Tibial nerve (tissue), 4 donors: Measurements from ENCODE around the gene IPO13. TPM values are rescaled to one million over a fixed set of nuclear protein-coding genes. Genes with fewer than 3 reads are reported as not detected.

Experiments
- DNase-seq, 2 donors: peaks; one replicate each; pipeline ENCODE4 v3.0.0-alpha.2; 2019; ENCODE audit warnings: low spot score in 2 of 2
- H3K27ac ChIP-seq, 4 donors: fragments of 200-600 bp; sonication (generic) in 3 of 4; one replicate each; pipeline ENCODE4 v1.5.1; 2017 to 2019; ENCODE audit warnings: mild to moderate bottlenecking in 1 of 4
- H3K27me3 ChIP-seq, 2 donors: fragments of 200-600 bp; sonication (generic) in 1 of 2; one replicate each; pipeline versions ENCODE4 v1.5.1 to v1.6.0; 2017 to 2019
- H3K36me3 ChIP-seq, 3 donors: fragments of 200-600 bp; sonication (generic); one replicate each; pipeline ENCODE4 v1.5.1; 2018 to 2019
- H3K4me1 ChIP-seq, 4 donors: fragments of 200-600 bp; sonication (generic) in 3 of 4; one replicate each; pipeline ENCODE4 v1.5.1; 2017 to 2019
- H3K4me3 ChIP-seq, 4 donors: fragments of 200-600 bp; sonication (generic) in 3 of 4; one replicate each; pipeline ENCODE4 v1.5.1; 2017 to 2019; ENCODE audit warnings: mild to moderate bottlenecking in 1 of 4, moderate library complexity in 1 of 4
- H3K9me3 ChIP-seq, 4 donors: fragments of 200-600 bp; sonication (generic) in 3 of 4; one replicate each; pipeline ENCODE4 v1.5.1; 2017 to 2019
- CTCF ChIP-seq, 5 experiments: fragments of 200-600 bp in 3 of 5; fragments of 450-650 bp in 2 of 5; sonication (generic) in 3 of 5; IDR thresholded peaks; one replicate each; pipeline ENCODE4 v1.5.1; 2016 to 2019; ENCODE audit warnings: antibody characterized with exemption in 5 of 5, mild to moderate bottlenecking in 3 of 5, moderate library complexity in 2 of 5
- EP300 ChIP-seq, 2 donors: sonication (generic); formaldehyde crosslinking; IDR thresholded peaks; one replicate each; pipeline ENCODE4 v1.6.1; 2017; ENCODE audit warnings: antibody characterized with exemption in 2 of 2, mild to moderate bottlenecking in 1 of 2
- POLR2A ChIP-seq, 2 donors: fragments of 450-650 bp; IDR thresholded peaks; one replicate each; pipeline ENCODE4 v1.6.1; 2017; ENCODE audit warnings: antibody characterized with exemption in 2 of 2, mild to moderate bottlenecking in 2 of 2, moderate library complexity in 2 of 2
- WGBS, 2 donors: methylation state at CpG; one replicate each; pipeline ENCODE4 v1.1.5; 2018; 5-methylcytosine and 5-hydroxymethylcytosine counted together
- total RNA-seq, 4 donors: library from RNA; depleted of rRNA; stranded (reverse); fragments of >200 nt; gene quantifications; one replicate each; pipeline ENCODE4 v1.1.0, GENCODE V29; 2016

The IPO13 gene
- 10 to 100 TPM; 27.8 to 41.1 (median 31.2) TPM for total RNA-seq

- Histone ChIP-seq H3K27ac (peak within 1 kb of the TSS; percentile 75 to 97 (median 94)), H3K9me3 (no peaks in the 10 kb centered on the region), H3K36me3 (peaks cover 0 to 22% (median 5%) of the 10 kb centered on the region in 3 donors), H3K4me1 (peaks cover 0 to 43% (median 24%) of the 10 kb centered on the region in 4 donors), H3K27me3 (no peaks in the 10 kb centered on the region), H3K4me3 (peak within 1 kb of the TSS; percentile 44 to 79 (median 62))
- WGBS, 2 donors, result 0% methylated on average over 40 to 41 of the region's 74 CpGs
- TF ChIP-seq POLR2A (IDR thresholded peaks at IDR 0.05), result peak in 1 of 2 donors; percentile 53
- TF ChIP-seq EP300 (IDR thresholded peaks at IDR 0.05), result peak; percentile 54 to 91
- TF ChIP-seq CTCF (IDR thresholded peaks at IDR 0.05), result peak; percentile 64 to 92 (median 87)
- DNase-seq, result peak; percentile 88 to 91
These were observed at the start of gene IPO13 for GRCh38 chr1:43946236-43947060. TSS of gene IPO13 (plus strand) at chr1:43946950. CDS start at chr1:43947601, 651 bp downstream.

GRCh38 chr1:43898981-43899380, 47.8 kb upstream of the IPO13 start:
- WGBS, 2 donors, result 95 to 99% methylated on average over 12 of the region's 12 CpGs
- peaks cover 0 to 83% (median 0%) of the 10 kb centered on the region in 3 donors for H3K36me3 ChIP-seq
- no peaks in the 10 kb centered on the region for H3K27me3 ChIP-seq
- H3K9me3 ChIP-seq, result no peaks in the 10 kb centered on the region
- no peak overlapping the region for H3K4me3 ChIP-seq
- DNase-seq, result no peak
- TF ChIP-seq EP300 (IDR thresholded peaks at IDR 0.05) (no peak), CTCF (IDR thresholded peaks at IDR 0.05) (no peak), POLR2A (IDR thresholded peaks at IDR 0.05) (no peak)
- H3K27ac ChIP-seq, result no peak overlapping the region
- peaks cover 0 to 5% (median 0%) of the 10 kb centered on the region in 4 donors for H3K4me1 ChIP-seq

GRCh38 chr1:43900386-43900785, 46.4 kb upstream of the IPO13 start:
- DNase-seq, result no peak
- Histone ChIP-seq H3K27ac (no peak overlapping the region), H3K9me3 (no peaks in the 10 kb centered on the region), H3K27me3 (no peaks in the 10 kb centered on the region), H3K36me3 (peaks cover 0 to 69% (median 0%) of the 10 kb centered on the region in 3 donors), H3K4me1 (peaks cover 0 to 5% (median 0%) of the 10 kb centered on the region in 4 donors), H3K4me3 (no peak overlapping the region)
- TF ChIP-seq CTCF (IDR thresholded peaks at IDR 0.05) (no peak), POLR2A (IDR thresholded peaks at IDR 0.05) (no peak), EP300 (IDR thresholded peaks at IDR 0.05) (no peak)
- WGBS, 2 donors, result 92 to 94% methylated on average over 3 of the region's 3 CpGs

GRCh38 chr1:43901196-43901961, 45.4 kb upstream of the IPO13 start:
- H3K9me3 ChIP-seq, result no peaks in the 10 kb centered on the region
- DNase-seq, result no peak
- peaks cover 0 to 5% (median 0%) of the 10 kb centered on the region in 4 donors for H3K4me1 ChIP-seq
- H3K27ac ChIP-seq, result no peak overlapping the region
- H3K36me3 ChIP-seq, result peaks cover 0 to 59% (median 0%) of the 10 kb centered on the region in 3 donors
- H3K27me3 ChIP-seq, result no peaks in the 10 kb centered on the region
- no peak overlapping the region for H3K4me3 ChIP-seq
- WGBS, 2 donors, result 62 to 73% methylated on average over 5 to 7 of the region's 7 CpGs
- TF ChIP-seq CTCF (IDR thresholded peaks at IDR 0.05), result no peak
- TF ChIP-seq POLR2A (IDR thresholded peaks at IDR 0.05), result no peak
- no peak for TF ChIP-seq EP300 (IDR thresholded peaks at IDR 0.05)
